ENCODE measurements around the gene STS.
"Not testable (repeated sequence)": the region's sequence is repeated elsewhere in the genome, so short reads cannot be mapped to it uniquely, and the experiment has no call there.

Gene STS

DNA sequence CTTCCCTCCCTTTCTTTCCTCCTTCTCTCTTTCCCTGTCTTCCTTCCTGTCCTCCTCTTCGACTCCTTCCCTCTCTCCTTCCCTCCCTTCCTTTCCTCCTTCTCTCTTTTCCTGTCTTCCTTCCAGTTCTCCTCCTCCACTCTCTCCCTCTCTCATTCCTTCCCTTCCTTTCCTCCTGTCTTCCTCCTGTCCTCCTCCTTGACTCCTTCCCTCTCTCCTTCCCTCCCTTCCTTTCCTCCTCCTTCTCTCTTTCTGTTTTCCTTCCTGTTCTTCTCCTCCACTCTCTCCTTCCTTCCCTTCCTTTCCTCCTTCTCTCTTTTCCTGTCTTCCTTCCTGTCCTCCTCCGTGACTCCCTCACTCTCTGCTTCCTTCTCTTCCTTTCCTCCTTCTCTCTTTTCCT is 5.7 kb downstream of the STS start:
- Mint-ChIP-seq H3K4me3 (no peak overlapping the region), H3K27me3 (no peaks in the 10 kb centered on the region), H3K9me3 (ENCODE audit: low read depth) (no peaks in the 10 kb centered on the region), H3K27ac (no peak overlapping the region), H3K4me1 (ENCODE audit: low read depth) (no peaks in the 10 kb centered on the region), H3K36me3 (no peaks in the 10 kb centered on the region)

DNA sequence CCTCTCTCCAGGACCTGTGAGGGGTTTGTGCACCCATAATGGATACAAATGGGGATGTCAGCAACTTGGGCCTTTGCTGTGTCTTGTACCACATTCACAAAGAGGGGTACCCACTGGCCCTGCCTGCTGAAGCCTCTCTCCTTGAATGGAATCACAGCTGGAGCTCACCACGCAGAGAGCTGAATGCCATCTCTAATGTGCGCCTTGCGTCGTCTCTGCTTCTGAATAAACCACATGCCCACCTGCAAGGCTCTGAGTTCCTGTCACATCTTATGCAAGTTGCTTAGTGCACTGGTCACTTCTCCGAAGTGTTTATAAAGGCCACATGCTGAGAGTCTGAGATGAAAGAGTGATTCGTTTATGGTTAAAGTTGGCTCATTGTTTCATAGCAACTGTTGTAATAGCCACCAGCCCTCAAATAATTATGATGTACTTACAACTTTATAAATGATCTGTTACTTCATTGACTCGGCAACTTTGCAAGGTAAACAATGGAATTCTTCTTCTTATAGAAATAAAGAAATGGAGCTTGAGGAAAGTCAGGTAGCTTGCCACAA is 6.6 kb downstream of the STS start:
- H3K9me3 Mint-ChIP-seq (ENCODE audit: low read depth) = no peaks in the 10 kb centered on the region
- H3K27me3 Mint-ChIP-seq = no peaks in the 10 kb centered on the region
- H3K27ac Mint-ChIP-seq = no peak overlapping the region
- no peaks in the 10 kb centered on the region for H3K4me1 Mint-ChIP-seq (ENCODE audit: low read depth)
- no peak overlapping the region for H3K4me3 Mint-ChIP-seq
- no peaks in the 10 kb centered on the region for H3K36me3 Mint-ChIP-seq

DNA sequence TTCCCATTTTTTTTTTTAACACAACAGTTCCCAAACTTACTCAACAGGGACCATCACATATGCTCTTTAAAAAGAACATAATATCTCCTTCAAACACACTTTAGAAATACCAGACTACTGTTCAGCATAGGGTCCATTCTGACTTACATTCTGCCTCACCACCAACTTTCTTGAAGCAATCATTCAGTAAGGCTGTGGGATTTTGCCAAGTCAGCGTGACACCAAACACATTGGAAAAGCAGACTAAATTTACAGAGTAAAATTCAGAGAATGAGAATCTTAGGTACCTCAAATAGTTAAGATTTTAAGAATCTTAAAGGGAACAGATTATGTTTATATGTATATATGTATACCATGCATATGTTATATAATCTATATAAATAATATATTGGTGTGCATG is 7.7 kb downstream of the STS start:
- Mint-ChIP-seq H3K9me3 (ENCODE audit: low read depth) (no peaks in the 10 kb centered on the region), H3K4me1 (ENCODE audit: low read depth) (no peaks in the 10 kb centered on the region), H3K27me3 (no peaks in the 10 kb centered on the region), H3K36me3 (no peaks in the 10 kb centered on the region), H3K27ac (no peak overlapping the region), H3K4me3 (no peak overlapping the region)

DNA sequence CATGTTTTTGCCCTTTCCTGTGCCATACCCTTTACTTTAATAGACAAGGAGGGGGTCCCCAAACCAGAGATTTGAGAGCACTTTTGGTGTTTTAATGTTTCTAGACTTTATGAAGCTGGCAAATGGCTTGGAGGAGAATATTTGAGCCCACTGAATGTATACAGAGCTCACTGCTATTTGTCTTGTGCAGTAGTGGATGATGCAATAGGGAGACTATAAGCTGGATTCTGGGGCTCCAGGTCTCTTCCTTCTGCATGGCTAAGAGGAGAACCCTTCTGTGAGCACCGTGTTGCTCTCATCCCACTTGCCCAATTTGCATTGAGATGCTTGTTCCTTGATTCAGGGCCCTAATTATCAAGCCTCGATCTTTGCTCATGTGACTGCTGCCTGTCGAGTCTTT is 9.4 kb downstream of the STS start:
- Mint-ChIP-seq H3K4me1 (ENCODE audit: low read depth) (no peaks in the 10 kb centered on the region), H3K36me3 (no peaks in the 10 kb centered on the region), H3K27me3 (no peaks in the 10 kb centered on the region), H3K9me3 (ENCODE audit: low read depth) (no peaks in the 10 kb centered on the region), H3K27ac (no peak overlapping the region), H3K4me3 (no peak overlapping the region)

DNA sequence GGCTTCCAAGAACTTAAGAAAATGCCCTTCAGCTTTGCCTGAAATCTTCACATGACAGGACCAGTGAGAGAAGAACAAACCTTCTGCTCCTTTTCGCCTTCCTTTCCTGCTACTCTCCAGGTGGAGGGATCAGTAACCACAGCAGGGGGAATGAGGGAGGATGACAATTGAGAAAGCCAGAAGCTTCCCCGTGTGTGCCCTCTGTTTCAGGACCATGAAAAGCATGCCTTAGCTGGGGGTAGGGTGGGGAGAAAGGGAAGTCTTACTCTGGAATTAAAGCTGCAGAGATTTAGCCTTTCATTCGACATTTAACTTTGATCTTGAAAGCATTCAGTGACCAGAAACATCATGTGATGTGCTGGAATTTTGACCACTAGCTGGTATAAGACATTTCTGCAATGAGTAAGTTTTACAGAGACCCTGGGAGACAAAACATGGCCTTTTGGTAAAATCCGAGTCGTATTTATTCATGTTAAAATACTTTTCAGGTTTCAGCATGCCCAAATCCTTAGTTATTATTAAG is 11.0 kb downstream of the STS start:
- H3K9me3 Mint-ChIP-seq (ENCODE audit: low read depth) = no peaks in the 10 kb centered on the region
- H3K36me3 Mint-ChIP-seq = no peaks in the 10 kb centered on the region
- H3K4me1 Mint-ChIP-seq (ENCODE audit: low read depth) = no peaks in the 10 kb centered on the region
- H3K27ac Mint-ChIP-seq = no peak overlapping the region
- no peak overlapping the region for H3K4me3 Mint-ChIP-seq
- H3K27me3 Mint-ChIP-seq = no peaks in the 10 kb centered on the region

DNA sequence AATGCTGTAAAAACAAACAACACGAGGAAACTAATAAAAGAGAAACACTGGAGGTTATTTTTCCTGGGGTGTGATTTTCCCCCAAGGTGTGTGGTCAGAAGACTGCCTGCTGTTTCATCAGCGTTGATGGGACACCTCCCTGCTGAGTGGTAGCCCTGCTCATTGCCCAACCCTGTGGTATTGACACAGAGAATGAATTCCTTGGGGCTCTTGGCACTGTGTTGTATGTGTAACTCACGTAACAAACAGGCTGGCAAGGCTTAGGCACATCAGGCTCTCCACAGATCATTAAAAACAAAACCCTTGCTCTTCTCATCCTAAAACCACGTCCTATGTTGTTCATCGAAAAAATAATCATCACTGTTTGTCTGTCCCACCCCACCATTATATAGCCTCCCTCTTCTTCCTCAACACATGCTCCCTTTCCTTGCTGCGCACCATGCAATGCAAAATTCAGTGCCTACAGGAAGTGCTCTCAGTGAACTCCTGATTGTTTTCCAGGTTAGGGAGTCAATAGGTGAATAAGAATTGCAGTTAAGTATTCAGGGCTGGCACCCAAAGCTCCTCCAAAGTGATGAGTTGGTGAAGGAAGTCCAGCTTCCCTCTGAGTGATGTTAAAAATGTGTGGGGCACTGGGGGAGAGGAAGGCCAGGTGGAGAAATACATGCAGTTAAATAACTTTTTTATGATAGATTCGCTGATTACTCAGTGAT is 11.8 kb downstream of the STS start:
- Mint-ChIP-seq H3K9me3 (ENCODE audit: low read depth) (no peaks in the 10 kb centered on the region), H3K4me1 (ENCODE audit: low read depth) (no peaks in the 10 kb centered on the region), H3K36me3 (no peaks in the 10 kb centered on the region), H3K4me3 (no peak overlapping the region), H3K27me3 (no peaks in the 10 kb centered on the region), H3K27ac (no peak overlapping the region)

DNA sequence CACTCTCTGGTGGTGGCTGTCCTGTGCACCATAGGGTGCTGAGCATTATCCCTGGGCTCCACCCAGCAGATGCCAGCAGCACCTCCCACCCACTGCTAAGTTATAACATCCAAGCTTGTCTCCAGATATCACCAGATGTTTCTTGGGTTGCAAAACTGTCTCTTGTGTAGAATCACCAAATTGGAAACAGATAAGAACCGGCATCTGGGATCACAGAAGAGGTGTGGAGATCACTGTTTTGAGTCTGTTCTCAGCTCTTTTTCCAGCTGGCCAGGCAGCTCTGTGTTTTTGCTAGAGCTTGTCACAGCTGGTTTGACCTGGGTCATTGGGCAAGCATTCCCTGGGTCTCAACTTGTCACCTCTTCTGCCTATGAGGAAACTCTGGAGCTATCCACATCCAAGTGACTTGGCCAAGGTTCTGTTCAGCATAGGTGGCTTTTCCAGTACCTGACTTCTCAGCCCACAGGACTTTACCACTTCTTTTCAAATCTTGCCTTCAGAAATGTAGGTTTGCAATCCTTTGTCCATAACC is 15.7 kb downstream of the STS start:
- no peaks in the 10 kb centered on the region for H3K9me3 Mint-ChIP-seq (ENCODE audit: low read depth)
- H3K27ac Mint-ChIP-seq = no peak overlapping the region
- no peaks in the 10 kb centered on the region for H3K36me3 Mint-ChIP-seq

DNA sequence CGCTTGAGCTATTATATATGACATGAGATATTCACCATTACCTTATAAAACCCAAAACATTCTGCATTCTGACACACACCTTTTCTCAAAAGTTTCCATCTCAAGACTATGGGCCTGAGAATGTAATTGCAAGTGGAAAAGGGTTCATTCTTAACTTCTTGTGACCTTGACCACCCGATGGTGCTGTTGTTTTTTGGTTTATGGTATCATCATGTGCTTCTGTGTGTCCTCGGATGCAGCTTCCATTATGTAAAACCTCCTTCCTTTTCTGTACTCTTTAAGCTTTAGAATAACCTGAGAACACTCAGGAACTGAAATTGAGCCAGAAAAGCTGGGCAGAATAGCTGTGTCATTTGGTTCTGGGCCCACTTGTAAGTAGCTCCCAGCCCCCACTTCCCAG is 16.7 kb downstream of the STS start:
- H3K27ac Mint-ChIP-seq = no peak overlapping the region
- H3K9me3 Mint-ChIP-seq (ENCODE audit: low read depth) = no peaks in the 10 kb centered on the region
- H3K27me3 Mint-ChIP-seq = no peaks in the 10 kb centered on the region
- H3K36me3 Mint-ChIP-seq = no peaks in the 10 kb centered on the region
- H3K4me3 Mint-ChIP-seq = no peak overlapping the region
- no peaks in the 10 kb centered on the region for H3K4me1 Mint-ChIP-seq (ENCODE audit: low read depth)

More for the DNA sequence above, 15.7 kb downstream of the STS start:
- Mint-ChIP-seq H3K4me1 (ENCODE audit: low read depth) (no peaks in the 10 kb centered on the region), H3K27me3 (no peaks in the 10 kb centered on the region), H3K4me3 (no peak overlapping the region)

DNA sequence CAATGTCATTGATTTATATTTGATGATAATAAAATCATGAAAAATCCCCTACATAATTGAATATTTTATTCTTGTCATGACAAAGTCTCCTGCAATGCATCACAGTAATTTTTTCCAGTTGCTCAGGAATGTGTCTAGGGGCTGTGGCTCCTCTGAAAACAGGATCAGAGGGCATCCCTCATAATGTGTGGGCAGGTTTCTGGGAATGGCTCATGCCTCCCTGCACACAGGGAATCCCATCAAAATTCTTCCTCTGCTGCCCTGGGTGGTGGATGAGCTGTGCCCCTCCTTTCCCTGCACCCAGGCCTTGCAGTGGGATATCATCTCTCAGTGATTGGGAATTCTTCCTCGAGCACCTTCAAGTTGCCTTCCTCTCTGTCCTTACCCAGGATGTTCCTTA is 20.9 kb downstream of the STS start:
- no peaks in the 10 kb centered on the region for H3K4me1 Mint-ChIP-seq (ENCODE audit: low read depth)
- H3K36me3 Mint-ChIP-seq = no peaks in the 10 kb centered on the region
- H3K27ac Mint-ChIP-seq = no peak overlapping the region
- no peaks in the 10 kb centered on the region for H3K9me3 Mint-ChIP-seq (ENCODE audit: low read depth)
- H3K27me3 Mint-ChIP-seq = no peaks in the 10 kb centered on the region
- no peak overlapping the region for H3K4me3 Mint-ChIP-seq

DNA sequence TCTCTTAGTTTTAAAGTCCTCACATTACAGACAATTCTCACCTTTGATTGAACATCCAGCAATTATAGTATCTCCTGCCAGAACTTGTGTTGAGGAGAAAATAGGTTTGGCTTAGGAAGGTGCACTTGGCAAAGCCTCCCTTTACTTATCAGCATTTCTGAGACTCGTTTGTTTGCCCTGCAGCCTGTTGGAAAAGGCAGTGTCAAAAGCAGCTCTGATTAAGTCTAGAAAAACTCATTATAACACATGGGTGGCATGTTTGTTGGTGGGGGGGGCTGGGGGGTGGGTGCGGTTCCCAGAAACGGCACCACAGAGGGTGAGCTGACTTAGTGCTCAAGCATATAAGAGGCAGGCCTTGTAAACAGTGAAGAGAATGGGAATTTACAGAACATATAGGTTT is 22.1 kb downstream of the STS start:
- H3K36me3 Mint-ChIP-seq = no peaks in the 10 kb centered on the region
- H3K4me1 Mint-ChIP-seq (ENCODE audit: low read depth) = no peaks in the 10 kb centered on the region
- H3K27me3 Mint-ChIP-seq = no peaks in the 10 kb centered on the region
- no peak overlapping the region for H3K4me3 Mint-ChIP-seq
- H3K9me3 Mint-ChIP-seq (ENCODE audit: low read depth) = no peaks in the 10 kb centered on the region
- H3K27ac Mint-ChIP-seq = no peak overlapping the region

DNA sequence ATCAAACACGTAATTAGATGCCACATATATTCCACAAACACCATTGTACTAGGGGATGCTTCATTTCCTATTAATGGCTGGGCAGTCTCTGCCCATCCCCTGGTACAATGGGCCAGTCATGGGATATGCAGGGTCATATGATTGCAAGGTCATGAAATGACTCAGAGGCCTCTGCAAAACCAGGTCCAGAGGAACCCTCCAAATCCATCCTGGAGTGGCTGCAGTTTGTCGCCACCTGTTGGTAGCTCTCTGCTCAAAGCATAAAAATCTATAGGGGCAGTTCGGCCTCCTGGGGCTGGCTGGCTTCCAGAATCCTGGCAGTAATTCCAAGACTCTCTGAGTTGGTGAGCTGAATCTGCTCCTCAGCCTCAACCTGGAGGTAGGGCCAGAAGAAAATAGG is 23.4 kb downstream of the STS start:
- H3K27me3 Mint-ChIP-seq = no peaks in the 10 kb centered on the region

DNA sequence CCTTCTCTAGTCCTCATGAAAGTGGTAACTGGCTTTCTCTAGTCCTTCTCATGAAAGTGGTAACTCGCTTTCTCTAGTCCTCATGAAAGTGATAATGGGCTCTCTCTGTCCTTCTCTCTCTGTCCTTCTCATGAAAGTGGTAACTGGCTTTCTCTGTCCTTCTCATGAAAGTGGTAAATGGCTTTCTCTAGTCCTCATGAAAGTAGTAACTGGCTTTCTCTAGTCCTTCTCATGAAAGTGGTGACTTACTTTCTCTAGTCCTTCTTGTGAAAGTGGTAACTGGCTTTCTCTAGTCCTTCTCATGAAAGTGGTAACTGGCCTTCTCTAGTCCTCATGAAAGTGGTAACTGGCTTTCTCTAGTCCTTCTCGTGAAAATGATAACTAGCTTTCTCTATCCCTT is 31.3 kb downstream of the STS start:
- not testable (repeated sequence) for H3K36me3 Mint-ChIP-seq; H3K4me3 Mint-ChIP-seq; H3K9me3 Mint-ChIP-seq (ENCODE audit: low read depth); H3K27me3 Mint-ChIP-seq; H3K27ac Mint-ChIP-seq; H3K4me1 Mint-ChIP-seq (ENCODE audit: low read depth)

More for the DNA sequence above, 23.4 kb downstream of the STS start:
- Mint-ChIP-seq H3K27ac (no peak overlapping the region), H3K9me3 (ENCODE audit: low read depth) (no peaks in the 10 kb centered on the region), H3K4me3 (no peak overlapping the region), H3K36me3 (no peaks in the 10 kb centered on the region), H3K4me1 (ENCODE audit: low read depth) (no peaks in the 10 kb centered on the region)

DNA sequence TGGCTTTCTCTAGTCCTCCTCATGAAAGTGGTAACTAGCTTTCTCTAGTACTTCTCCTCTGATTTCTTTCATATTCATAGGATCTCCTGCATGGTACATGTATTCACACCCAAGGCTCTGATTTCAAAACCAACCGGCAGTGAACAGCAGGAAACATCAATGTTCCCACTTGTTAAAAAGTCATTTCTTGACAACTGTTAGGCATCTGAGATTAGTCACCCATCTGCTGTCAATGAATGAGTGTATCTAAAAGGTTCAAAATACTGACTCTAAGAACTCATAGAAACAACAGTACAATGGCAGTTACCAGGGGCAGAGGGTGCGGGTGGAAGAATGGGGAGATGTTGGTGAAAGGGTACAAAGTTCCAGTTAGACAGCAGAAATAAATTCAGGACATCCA is 31.9 kb downstream of the STS start:
- no peak overlapping the region for H3K27ac Mint-ChIP-seq
- H3K9me3 Mint-ChIP-seq (ENCODE audit: low read depth) = no peaks in the 10 kb centered on the region
- H3K36me3 Mint-ChIP-seq = no peaks in the 10 kb centered on the region
- H3K27me3 Mint-ChIP-seq = no peaks in the 10 kb centered on the region
- H3K4me1 Mint-ChIP-seq (ENCODE audit: low read depth) = no peaks in the 10 kb centered on the region
- no peak overlapping the region for H3K4me3 Mint-ChIP-seq

DNA sequence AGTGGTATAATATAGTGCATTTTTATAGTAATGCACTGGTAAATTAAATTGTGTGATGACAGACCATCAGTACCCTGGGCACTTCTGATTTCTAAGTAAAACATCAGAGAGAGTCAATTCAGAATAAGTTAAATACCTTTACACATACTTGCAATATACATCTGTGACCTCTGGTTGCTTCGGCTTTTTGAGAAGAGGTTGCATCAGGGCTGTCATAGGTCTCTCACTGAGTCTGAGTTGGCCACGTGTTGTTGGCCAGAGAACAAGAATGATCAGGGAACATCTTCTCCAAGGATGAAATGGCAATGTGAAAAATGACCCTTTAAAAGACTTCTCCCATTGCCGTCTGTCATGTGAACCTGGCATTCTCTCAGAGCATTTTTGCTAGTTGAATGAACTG is 37.3 kb downstream of the STS start:
- no peak overlapping the region for H3K4me3 Mint-ChIP-seq
- H3K27ac Mint-ChIP-seq = no peak overlapping the region
- no peaks in the 10 kb centered on the region for H3K36me3 Mint-ChIP-seq
- H3K9me3 Mint-ChIP-seq (ENCODE audit: low read depth) = no peaks in the 10 kb centered on the region
- H3K4me1 Mint-ChIP-seq (ENCODE audit: low read depth) = no peaks in the 10 kb centered on the region
- no peaks in the 10 kb centered on the region for H3K27me3 Mint-ChIP-seq

DNA sequence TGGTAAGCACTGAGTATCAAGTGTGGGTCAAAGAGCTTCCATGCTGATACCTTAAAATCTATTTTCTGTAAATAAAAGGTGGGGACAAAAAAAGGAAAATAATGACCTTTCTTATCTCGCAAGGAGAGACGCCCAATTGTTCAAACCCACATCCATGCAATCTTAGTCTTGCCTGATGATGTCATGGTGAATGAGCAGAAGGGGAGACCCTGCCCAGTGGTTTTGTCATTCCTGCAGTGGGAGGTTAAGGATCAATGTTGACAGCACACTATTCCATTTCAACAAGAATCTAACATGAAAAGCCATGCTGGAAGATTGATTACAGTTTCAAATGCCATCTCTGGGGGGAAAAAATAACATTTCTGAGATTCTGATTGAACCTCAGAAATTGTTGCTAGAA is 41.2 kb downstream of the STS start:
- no peak overlapping the region for H3K4me3 Mint-ChIP-seq
- no peaks in the 10 kb centered on the region for H3K4me1 Mint-ChIP-seq (ENCODE audit: low read depth)
- no peaks in the 10 kb centered on the region for H3K9me3 Mint-ChIP-seq (ENCODE audit: low read depth)
- H3K27ac Mint-ChIP-seq = no peak overlapping the region
- H3K36me3 Mint-ChIP-seq = no peaks in the 10 kb centered on the region
- no peaks in the 10 kb centered on the region for H3K27me3 Mint-ChIP-seq

DNA sequence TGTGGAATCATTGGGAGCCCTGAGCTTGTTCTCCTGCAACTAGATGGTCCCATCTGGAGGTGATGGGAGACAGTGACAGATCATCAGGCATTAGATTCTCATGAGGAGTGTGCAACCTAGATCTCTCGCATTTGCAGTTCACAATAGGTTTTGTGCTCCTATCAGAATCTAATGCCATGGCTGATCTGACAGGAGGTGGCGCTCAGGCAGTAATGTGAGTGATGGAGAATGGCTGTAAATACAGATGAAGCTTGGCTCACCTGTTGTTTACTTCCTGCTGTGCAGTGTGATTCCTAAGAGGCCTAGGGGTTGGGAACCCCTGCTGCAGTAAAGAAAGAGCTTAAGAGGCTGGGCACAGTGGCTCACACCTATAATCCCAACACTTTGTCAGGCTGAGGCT is 42.6 kb downstream of the STS start:
- H3K27ac Mint-ChIP-seq = no peak overlapping the region
- H3K27me3 Mint-ChIP-seq = no peaks in the 10 kb centered on the region
- H3K9me3 Mint-ChIP-seq (ENCODE audit: low read depth) = no peaks in the 10 kb centered on the region
- no peak overlapping the region for H3K4me3 Mint-ChIP-seq
- H3K36me3 Mint-ChIP-seq = no peaks in the 10 kb centered on the region
- no peaks in the 10 kb centered on the region for H3K4me1 Mint-ChIP-seq (ENCODE audit: low read depth)

Data from activated naive CD8-positive, alpha-beta T cell (primary cell).